H4 (cell line): Measurements from ENCODE around the gene CREB3L2. TPM values are rescaled to one million over a fixed set of nuclear protein-coding genes. Genes with fewer than 3 reads are reported as not detected.
"Not testable (repeated sequence)": the region's sequence is repeated elsewhere in the genome, so short reads cannot be mapped to it uniquely, and the experiment has no call there.

Source experiments
- DNase-seq: peaks from one replicate; pipeline ENCODE4 v3.0.0-alpha.2; 2015; ENCODE audit warnings: low spot score
- total RNA-seq: library from RNA; depleted of rRNA; stranded (reverse); fragments of >200 nt; shearing (Covaris generic); gene quantifications from 2 replicates; pipeline ENCODE4 v1.2.3, GENCODE V29; 2014

CREB3L2 gene
- total RNA-seq, 1 experiment from 2014 or later, result 18.0 TPM

DNA sequence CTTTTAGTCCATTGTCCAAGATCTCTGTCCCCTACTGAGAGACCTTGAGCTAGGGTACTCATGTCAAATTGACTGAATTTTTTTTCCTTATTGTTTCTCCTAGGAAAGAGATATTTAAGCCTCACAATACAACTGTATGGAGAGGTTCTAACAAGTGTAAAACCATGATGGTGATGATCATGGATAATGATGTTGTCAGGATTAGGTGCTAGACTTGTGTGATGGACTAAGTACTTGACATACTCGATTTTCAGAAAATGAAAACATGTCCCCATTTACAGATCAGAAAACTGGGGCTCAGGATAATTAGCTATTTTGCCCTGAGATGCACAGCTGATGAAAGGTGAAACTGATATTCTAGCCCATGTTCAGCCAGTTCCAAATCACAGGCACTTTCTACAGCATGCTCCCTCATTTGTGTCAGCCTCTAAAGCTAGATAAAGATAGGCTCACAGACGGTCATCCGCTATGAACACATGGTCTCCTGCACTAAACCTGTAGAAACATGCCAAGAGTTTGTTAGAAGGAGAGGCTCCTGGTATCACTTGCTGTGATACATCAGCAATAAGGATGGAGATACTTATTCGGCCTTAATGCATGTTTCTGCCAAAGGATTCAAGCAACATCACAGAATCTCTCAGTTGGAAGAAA is 67.6 kb downstream of the CREB3L2 start:
- DNase-seq, result no peak

DNA sequence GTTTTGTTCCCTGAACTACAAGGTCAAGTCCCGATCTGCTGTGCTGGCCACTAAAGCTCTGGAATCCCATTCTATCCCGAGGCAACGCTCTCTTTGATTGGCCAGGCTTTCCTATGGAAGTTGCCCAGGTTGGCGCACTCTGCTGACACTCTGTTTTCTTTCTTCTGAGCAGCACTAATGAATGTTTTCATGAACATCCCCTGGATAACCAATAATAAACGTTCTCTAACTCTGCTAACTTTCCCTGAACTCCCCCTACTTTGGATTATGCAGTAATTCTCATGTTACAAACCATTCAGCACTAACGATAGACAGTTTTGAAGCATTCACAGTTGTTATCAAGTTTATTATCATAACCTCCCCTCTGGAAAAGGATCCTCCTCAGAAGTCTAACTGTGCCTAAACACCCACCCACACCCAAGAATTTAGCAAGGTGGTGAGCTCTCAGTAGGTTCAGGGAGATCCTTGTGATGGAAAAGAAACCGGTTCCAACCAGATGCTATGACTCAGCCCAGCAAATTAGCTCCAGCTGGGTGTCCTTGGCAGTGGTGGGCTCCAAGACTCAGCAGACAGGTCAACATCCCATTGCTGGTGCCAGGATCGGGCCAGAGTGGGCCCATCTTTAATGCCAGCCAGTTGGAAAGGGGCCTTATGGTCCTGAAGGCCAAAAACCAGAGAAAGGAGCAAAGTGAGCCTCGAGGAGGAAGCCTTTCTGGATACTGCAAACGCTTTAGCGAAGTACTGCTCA is 68.4 kb downstream of the CREB3L2 start:
- peak; percentile 55 for DNase-seq

DNA sequence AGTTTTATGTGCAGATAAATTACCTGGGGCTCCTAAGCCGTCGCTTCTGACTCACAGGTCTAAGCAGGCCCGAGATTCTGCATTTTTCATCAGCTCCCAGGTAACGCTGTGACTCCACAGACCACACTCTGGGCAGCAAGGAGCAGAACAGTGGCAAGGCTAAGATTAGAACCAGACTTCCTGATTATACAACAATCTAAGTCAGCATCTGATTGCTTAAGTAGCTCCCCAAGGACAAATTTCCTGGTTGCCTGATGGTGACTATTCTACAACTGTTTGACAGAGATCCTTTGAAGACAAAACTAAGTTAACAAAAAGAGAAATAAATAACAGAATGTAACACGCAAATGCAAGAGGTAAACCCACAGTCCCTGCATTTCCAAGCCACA is 69.0 kb downstream of the CREB3L2 start:
- peak; percentile 77 for DNase-seq

DNA sequence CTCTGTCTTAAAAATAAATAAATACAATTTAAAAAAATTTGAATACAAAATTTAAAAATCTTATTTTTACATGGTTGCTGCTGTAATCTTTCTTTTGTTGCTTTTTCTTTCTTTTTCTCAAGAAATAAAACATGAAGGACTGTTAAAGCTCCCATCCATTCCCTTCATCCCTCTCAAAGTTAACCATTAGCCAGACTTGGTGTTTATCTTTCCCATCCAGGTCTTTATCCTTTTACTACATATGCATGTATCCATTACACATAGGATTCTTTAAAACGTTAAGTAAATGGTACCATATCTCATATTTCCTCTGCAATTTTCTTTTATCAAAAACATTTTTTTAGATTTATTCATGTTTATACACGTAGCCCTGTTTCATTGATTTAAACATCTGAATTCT is 70.1 kb downstream of the CREB3L2 start:
- no peak for DNase-seq

DNA sequence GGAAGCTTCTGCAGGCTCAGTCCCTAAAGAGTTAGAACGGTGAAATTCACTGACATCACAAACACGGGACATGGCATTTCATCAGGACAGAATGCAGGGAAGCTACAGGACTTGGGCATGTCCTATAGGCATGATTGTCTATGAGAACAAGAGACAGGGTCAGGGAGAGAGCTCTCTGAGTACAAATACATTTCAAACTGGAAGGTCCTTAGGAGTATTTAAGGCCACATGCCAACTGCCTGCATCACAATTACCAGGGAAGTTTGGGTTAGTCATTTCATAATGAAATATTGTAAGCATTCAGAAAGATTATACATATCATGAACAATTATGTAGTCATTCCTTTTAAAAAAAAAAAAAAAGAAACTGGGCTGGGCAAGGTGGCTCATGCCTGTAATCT is 71.3 kb downstream of the CREB3L2 start:
- no peak for DNase-seq

DNA sequence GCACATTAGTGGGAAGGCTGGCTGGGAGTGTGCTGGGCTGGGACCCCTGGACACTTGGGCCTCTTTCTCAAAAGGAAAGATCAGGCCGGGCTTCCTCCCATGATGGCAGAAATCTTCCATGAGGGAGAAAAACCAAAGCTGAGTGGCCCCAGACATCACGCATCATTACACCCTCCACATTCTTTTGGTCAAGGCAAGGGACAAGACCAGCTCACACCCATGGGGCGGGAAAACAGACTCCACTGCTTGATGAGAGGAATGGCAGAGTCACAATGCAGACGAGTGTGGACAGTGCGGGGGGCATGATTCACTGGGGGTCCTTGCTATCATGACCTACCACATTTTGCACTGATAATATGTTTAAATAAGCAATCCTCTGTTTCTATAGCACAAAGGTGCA is 73.3 kb downstream of the CREB3L2 start:
- no peak for DNase-seq

DNA sequence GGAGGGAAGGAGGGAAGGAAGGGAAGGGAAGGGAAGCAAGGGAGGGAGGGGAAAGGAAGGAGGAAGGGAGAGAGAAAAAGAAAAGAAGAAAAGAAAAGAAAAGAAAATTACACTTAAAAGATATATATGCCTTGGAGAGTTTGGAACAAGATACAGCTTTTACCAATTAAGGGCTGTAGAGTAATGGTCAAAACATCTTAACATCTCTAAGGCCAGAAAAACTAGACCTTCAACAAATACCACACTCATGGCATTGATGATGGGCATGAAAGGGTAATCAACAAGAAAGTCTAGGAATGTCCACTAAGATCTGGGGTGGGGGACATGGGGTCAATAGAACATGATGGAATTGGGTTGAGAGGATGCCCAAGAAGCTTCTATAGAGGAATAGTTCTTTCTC is 74.5 kb downstream of the CREB3L2 start:
- DNase-seq, result no peak

DNA sequence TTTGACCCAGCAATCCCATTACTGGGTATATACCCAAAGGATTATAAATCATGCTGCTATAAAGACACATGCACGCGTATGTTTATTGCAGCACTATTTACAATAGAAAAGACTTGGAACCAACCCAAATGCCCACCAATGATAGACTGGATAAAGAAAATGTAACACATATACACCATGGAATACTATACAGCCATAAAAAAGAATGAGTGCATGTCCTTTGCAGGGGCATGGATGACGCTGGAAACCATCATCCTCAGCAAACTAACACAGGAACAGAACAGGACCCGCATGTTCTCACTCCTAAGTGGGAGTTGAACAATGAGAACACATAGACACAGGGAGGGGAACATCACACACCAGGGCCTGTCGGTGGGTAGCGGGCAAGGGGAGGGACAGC is 75.7 kb downstream of the CREB3L2 start:
- not testable (repeated sequence) for DNase-seq

DNA sequence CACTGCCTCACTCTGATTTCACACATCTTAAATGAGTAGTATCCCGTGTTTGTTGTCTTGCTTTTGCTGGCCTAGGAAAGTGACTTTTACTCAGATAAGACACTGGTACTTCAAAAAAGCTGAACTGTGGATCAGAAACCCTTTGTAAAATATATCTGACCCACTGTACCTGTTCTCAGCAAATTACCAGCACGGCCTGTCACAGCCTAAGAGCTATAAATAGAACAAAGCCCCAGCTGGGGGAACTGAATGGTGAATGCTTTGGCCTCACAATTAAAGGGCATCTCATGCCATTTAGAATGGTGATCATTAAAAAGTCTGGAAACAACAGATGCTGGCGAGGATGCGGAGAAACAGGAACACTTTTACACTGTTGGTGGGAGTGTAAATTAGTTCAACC is 76.1 kb downstream of the CREB3L2 start:
- DNase-seq, result no peak

DNA sequence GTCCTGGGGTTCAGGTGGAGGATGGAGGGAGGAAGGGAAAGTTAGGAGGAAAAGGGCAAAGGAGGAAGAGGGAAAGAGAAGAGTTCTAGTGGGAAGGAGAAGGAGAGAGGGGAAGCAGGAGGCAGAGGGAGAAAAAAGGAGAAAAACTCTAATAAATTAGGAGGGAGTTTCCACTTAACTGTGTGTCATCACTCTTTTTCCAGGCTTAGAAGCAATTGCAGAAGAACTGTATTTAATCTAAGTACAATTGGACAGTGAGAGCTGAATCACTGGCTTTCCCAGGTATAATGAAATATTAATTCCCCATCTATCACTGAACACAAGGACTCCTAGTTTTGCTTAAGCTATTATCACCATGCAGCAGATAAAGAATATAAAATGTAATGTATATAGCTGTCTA is 76.8 kb downstream of the CREB3L2 start:
- no peak for DNase-seq

DNA sequence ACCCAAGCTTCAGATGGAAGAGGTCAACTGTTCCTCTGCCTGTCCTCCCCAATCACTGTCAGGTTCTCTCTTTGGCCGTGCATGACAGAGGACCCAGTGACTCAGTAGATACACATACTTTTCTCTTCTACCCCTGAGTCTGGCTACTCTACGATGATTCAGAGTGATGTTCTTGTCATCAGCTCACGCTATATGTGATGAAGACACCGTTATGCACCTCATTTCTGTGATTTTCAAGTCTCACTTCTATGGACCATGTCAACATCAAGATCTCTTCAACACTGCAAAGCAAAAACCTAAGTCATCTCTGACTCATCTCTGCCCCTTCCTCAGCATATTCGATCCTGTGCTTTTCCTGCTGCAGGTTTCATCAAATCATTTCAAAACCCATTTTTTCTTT is 78.5 kb downstream of the CREB3L2 start:
- DNase-seq, result no peak

DNA sequence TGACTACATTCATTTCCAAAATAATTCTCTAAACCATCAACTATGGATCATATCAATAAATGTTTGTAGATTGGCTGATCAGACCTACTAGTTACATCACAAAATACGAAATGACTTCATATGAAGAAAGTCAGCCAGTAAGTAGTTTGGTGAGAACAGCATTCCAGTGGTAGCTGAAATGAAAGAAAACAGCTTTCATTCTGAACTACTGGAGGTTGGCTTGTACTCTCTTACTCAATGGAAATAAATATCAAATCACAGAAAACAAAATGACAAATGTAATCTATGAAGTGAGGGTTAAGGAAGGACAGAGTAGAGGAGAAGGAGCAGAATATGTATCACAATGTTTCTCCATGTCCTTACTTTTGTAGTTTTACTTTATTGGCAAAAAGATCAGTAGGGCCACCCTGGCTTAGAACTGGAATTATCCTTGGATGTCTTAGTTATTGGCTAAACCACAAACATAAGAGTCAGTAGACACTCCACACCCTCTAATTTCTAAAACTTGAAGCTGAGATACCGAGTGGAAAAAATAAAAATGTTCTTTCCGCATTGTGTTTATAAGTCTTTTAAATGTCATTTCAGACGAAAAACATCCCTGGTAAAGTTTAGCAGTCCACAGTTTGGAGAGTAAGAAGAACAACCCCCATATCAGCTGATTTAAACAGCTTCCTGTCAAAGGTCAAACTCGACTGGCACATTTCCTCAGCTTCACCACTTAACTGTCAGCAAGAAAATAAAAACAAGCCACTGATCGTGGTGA is 81.1 kb downstream of the CREB3L2 start:
- DNase-seq, result no peak

DNA sequence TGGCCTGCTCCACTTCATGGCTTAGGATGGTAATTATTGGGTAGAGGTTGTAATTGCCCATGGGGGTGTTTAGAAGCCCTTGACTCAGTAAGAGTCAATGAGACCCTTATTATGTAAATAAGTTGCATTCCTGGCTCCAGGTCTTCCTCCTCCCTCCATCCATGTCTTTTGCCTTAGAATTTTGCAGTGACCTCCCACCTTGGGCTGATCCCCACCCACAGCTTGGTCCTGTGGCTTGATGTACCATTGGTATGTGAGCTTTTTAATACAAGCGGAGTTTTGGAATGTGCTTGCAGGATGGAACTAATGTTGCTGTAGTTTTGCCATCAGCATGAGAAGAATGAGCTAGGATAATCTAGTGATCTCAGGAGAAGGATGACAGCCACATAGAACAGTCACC is 81.9 kb downstream of the CREB3L2 start:
- no peak for DNase-seq

DNA sequence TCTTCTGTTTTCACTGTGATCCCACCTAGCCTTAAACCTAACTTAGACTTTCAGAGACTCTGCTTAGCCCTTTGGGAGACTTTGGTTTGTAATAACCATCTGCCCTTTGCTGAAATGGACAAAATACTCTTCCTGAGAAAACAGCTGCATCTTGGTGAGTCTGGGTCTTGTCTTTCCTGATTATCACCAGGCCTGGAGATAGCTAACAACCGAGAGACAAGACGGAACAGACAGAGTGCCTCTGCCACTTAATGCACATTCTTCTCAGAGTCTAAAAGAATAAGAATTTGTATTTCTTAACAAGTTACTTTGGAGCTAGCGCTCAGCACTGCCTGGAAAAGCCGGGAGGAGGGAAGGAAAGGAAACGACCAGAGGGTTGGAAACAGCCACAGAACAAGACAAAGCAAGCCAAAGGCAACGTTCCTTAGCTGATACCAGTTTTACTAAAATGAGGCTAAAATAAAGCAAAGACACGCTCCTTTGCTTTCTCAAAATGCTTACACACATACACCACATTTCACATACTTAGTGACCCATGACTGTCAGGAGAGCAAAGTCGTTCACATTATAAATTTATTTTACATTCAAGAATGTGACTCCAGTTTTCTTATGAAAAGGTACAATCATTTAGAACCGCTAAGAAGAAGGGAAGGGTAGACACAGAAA is 84.8 kb downstream of the CREB3L2 start:
- DNase-seq, result no peak

DNA sequence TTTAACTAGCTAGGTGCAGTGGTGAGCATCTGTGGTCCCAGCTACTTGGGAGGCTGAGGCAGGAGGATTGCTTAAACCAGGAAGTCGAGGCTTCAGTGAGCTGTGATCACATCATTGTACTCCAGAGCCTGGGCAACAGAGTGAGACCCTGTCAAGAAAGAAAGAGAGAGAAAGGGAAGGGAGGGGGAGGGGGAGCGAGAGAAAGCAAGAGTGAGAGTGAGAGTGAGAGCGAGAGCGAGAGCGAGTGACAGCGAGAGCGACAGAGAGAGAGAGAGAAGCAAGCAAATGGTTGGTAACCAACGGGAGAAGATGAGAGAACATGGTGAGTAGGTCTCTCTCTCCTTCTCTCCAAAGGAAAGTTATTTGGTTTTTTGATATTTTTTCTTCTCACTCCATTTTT is 85.3 kb downstream of the CREB3L2 start:
- DNase-seq, result no peak

DNA sequence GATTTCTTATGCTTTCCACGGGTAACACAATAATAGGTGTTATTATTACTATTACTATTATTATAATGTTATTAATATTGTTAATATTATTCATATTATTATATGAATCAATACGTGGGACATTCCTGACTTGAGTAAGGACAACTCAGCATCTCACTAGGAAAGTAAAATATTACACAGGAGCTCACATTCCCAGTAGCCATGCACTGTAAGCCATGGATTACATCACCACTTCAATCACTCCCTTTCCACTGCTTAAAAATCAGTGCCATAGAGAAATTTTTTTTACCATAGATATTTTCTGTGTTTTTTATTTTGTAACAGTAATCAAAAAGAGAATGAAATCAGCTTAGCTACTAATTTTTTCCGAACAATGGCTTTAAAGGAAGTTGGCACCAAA is 86.6 kb downstream of the CREB3L2 start:
- no peak for DNase-seq

DNA sequence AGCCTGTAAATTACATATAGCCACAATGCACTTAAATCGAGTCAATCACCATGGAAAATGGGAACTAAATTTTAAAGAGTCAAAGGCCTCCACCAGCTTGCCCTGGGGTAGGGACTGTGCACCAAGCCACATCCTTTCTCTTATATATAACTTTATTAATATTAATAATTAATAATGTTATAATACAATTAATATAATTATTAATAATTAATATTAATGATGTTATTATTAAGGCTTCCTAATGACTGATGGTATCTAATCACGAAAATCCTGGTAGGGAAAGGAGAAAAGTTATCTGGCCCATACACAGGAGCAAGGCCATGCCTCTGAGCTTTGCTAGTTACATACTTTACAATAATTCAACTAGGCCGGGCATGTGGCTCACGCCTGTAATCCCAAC is 87.9 kb downstream of the CREB3L2 start:
- no peak for DNase-seq

DNA sequence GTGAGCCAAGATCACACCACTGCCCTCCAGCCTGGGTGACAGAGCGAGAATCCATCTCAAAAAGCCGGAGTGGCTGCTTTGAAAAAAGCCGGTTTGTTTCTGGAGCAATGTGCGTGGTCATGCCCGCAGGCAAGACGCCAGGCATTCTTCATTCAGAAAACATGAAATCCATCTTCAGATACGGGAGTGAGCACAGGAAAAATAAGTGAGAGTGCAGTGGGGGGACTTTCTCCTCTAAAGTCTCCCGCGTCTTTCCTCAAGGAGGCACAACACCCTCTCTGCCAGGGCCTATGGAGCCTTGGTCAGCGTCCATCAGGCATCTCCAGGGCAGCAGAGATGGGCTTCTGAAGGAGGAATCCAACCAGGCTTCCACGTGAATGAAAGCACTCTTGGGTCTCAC is 92.8 kb downstream of the CREB3L2 start:
- DNase-seq, result no peak

DNA sequence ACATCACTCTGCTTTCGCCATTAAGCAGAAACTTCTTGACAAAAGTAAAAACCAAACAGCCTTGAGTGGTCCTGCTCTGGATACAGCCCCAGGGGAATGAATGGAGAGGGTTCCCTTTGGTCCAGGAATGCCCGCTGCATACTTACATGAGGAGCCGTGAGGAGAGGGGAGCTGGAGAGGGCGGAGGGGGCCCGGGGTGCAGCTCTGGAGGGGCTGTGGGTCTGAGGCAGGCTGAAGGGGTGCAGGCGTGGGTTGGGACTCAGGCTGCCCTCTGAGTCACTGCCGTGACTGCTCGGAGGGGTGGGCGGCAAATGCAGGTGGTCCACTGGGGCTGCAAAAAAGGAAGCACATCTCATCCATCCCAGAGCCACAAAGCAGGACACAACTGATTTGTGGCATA is 93.8 kb downstream of the CREB3L2 start:
- DNase-seq, result no peak

DNA sequence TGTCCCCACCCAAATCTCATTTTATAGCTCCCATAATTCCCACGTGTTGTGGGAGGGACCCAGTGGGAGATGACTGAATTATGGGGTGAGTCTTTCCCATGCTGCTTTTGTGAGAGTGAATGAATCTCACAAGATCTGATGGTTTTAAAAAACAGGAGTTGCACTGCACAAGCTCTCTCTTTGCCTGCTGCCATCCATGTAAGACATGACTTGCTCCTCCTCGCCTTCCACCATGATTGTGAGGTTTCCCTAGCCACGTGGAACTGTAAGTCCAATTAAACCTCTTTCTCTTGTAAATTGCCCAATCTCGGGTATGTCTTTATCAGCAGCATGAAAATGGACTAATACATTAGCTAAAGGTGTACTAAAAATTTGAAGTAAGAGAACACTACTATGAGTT is 95.2 kb downstream of the CREB3L2 start:
- not testable (repeated sequence) for DNase-seq

DNA sequence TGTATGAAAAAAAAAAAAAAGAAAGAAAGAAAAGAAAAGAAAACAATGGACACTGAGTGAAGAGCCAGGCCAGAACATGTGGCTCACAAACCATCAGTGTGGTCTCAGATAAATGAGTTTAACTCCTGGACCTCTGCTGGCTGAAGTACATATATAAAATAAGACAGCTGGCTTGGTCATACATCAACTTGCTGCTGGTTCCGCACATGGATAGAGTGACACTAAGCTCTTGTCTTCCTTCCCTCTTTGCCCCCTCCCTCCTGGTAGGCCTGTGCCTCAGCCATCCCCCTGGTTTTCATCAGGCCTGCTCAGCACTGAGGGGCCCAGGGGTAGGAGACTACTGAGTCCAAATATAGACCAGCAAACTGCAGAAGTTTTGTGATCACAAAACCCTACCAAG is 97.1 kb downstream of the CREB3L2 start:
- no peak for DNase-seq

DNA sequence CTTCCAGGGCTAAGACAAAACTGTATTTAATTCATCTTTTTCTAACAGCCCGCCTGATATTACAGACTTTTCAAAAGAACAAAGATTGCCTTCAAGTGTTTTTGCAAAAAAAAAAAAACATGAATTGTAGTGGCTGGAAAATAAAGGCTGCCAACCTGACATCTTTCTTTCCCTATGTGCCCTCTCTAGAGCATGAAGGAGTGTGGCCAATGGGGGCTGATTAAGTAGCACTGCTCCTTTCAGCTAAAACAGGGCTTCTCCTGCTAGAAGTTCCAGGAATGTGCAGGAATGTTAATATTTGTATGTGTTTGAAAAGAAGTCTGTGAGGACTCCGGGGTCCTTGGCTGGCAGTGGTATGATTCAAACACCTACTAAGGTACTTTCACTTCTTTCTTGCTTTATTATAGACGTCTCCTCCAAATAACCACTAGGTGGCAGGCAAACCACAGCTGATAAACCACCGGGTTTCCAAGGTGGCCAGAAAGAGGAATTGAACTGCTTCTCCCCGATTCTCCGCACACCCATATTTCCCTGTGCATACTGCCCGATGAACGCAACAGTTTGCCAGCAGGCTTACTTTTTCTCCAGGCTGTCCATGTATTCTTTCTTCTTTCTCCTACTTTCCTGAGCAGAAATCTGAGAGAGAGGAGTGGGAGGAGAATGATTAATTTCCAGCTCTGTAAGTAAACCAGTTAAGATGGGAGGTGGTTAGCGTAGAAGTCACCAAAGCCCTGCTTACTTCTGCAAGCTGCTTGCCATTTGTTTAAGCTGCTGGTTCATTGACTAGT is 98.3 kb downstream of the CREB3L2 start:
- peak; percentile 61 for DNase-seq
